NCI-H2029 treated with DMSO at 0.1 percent for 48 hours (cell line): ENCODE results near the gene FANCD2.
A peak's percentile ranks its signal among the peaks of the same experiment; 100 is the strongest.
"Not testable (repeated sequence)": the region's sequence is repeated elsewhere in the genome, so short reads cannot be mapped to it uniquely, and the experiment has no call there.

Source experiments
- DNase-seq: peaks from one replicate; lab custom pipeline; 2025; lab: John Stamatoyannopoulos, UW

Gene FANCD2

GRCh38 chr3:10026084-10026890 lies at the start of gene FANCD2:
TSS of gene FANCD2 (plus strand) at chr3:10026437. CDS start at chr3:10028658, 2,221 bp downstream.
- peak; percentile 39 for DNase-seq

GRCh38 chr3:9976721-9977709 lies 49.2 kb upstream of the FANCD2 start:
- peak; percentile 76 for DNase-seq

- DNase-seq, result no peak
Measured at GRCh38 chr3:9978710-9979305, 47.4 kb upstream of the FANCD2 start.

- DNase-seq, result no peak
Measured at GRCh38 chr3:9980251-9980650, 46.0 kb upstream of the FANCD2 start.

- no peak for DNase-seq
Measured at GRCh38 chr3:9986230-9986725, 40.0 kb upstream of the FANCD2 start.

GRCh38 chr3:9994086-9994844 lies 32.0 kb upstream of the FANCD2 start:
- no peak for DNase-seq

- DNase-seq, result no peak
Measured at GRCh38 chr3:10000686-10001085, 25.6 kb upstream of the FANCD2 start.

- no peak for DNase-seq
Measured at GRCh38 chr3:10002951-10003350, 23.3 kb upstream of the FANCD2 start.

GRCh38 chr3:10004506-10004905 lies 21.7 kb upstream of the FANCD2 start:
- no peak for DNase-seq

- no peak for DNase-seq
Measured at GRCh38 chr3:10004960-10005564, 21.2 kb upstream of the FANCD2 start.

GRCh38 chr3:10006048-10006761 lies 20.0 kb upstream of the FANCD2 start:
- DNase-seq, result no peak

- no peak for DNase-seq
Measured at GRCh38 chr3:10006762-10007090, 19.5 kb upstream of the FANCD2 start.

GRCh38 chr3:10007126-10007782 lies 19.0 kb upstream of the FANCD2 start:
- no peak for DNase-seq

- not testable (repeated sequence) for DNase-seq
Measured at GRCh38 chr3:10008216-10008587, 18.0 kb upstream of the FANCD2 start.

GRCh38 chr3:10008588-10009344 lies 17.5 kb upstream of the FANCD2 start:
- DNase-seq, result peak; percentile 29

- no peak for DNase-seq
Measured at GRCh38 chr3:10010421-10010877, 15.8 kb upstream of the FANCD2 start.

- peak; percentile 79 for DNase-seq
Measured at GRCh38 chr3:10010878-10011465, 15.3 kb upstream of the FANCD2 start.

- no peak for DNase-seq
Measured at GRCh38 chr3:10011631-10012030, 14.6 kb upstream of the FANCD2 start.

GRCh38 chr3:10012106-10012505 lies 14.1 kb upstream of the FANCD2 start:
- DNase-seq, result no peak
